GM10266 (cell line): ENCODE data around the gene BRD7.

ENCODE experiments used
- DNase-seq: peaks from one replicate; pipeline ENCODE4 v3.0.0; 2012; ENCODE audit errors: extremely low spot score
- CTCF ChIP-seq: IDR thresholded peaks from 2 replicates; pipeline ENCODE4 v1.5.1; 2012; ENCODE audit warnings: mild to moderate bottlenecking, low read depth; ENCODE audit not compliant: control insufficient read depth, insufficient read depth; ENCODE audit errors: missing control alignments

The BRD7 gene

GRCh38 chr16:50273888-50274325 is 94.9 kb downstream of the BRD7 start:
- DNase-seq, result peak; percentile 82
- TF ChIP-seq CTCF, result no peak

GRCh38 chr16:50273382-50273690 is 95.5 kb downstream of the BRD7 start:
- no peak for DNase-seq
- no peak for TF ChIP-seq CTCF

GRCh38 chr16:50272687-50273381 is 96.0 kb downstream of the BRD7 start:
- no peak for DNase-seq
- TF ChIP-seq CTCF, result no peak

DNA sequence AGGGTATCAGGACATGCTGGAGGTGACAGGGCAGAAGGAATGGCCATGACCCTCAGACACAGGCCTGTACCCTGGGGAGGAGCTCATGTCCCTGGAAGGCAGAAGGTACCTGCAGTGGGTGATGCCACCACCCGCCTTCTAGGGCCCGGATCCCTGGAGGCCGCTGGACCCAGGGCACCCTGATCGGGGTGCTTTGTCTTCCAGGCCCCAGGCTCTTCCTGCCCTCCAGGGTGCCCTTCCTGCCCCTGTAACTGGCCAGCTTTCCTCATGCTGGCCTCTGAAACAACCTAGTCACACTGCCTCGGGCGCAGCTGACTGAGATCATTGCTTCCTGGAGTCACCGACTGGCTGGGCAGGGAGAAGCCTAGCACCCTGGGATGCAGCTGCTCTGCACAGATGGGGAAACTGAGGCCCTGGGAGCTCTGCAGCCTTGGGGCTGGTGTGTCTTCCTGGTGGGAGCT is 96.6 kb downstream of the BRD7 start:
- no peak for DNase-seq
- no peak for TF ChIP-seq CTCF

- TF ChIP-seq CTCF, result no peak
- DNase-seq, result no peak
These were observed 97.4 kb downstream of the BRD7 start for GRCh38 chr16:50271148-50272041.

- no peak for DNase-seq
- TF ChIP-seq CTCF, result no peak
These were observed 98.2 kb downstream of the BRD7 start for GRCh38 chr16:50270510-50271147.
